OCI-LY7 (cell line): ENCODE results near the gene NCKAP5. TPM values are rescaled to one million over a fixed set of nuclear protein-coding genes. Genes with fewer than 3 reads are reported as not detected.

Experiments
- BruUV-seq: library from RNA; stranded (reverse); fragments of 400-500 nt; replicated peaks from 2 replicates; lab custom pipeline; 2021; lab: Mats Ljungman, UMichigan
- CTCF ChIA-PET: fragments of 300-600 bp; sonication (Branson Sonifier 250); formaldehyde crosslinking; loops from one replicate; lab custom pipeline; 2022; ENCODE audit warnings: antibody characterized with exemption; ENCODE audit not compliant: unreplicated experiment; lab: Charles Lee
- POLR2A ChIA-PET: fragments of 300-600 bp; sonication (Branson Sonifier 250); formaldehyde crosslinking; loops from one replicate; lab custom pipeline; 2022; ENCODE audit warnings: antibody characterized with exemption; lab: Charles Lee
- DNase-seq: peaks from one replicate; pipeline ENCODE4 v3.0.0-alpha.2; 2015; ENCODE audit warnings: low spot score
- H2AFZ ChIP-seq: fragments of 200-600 bp; sonication (generic), shearing (Covaris generic); 2 replicates; pipeline ENCODE4 v1.6.1; 2014; ENCODE audit warnings: mild to moderate bottlenecking, antibody characterized with exemption, low read length, moderate library complexity
- H3K27ac ChIP-seq: fragments of 200-600 bp; sonication (generic); 2 replicates; pipeline ENCODE4 v1.5.1; 2014; ENCODE audit warnings: mixed run types, low read depth, mild to moderate bottlenecking, moderate library complexity, low read length, inconsistent platforms; ENCODE audit not compliant: poor library complexity, severe bottlenecking
- H3K36me3 ChIP-seq: fragments of 200-600 bp; sonication (generic); 2 replicates; pipeline ENCODE4 v1.6.1; 2014; ENCODE audit warnings: mild to moderate bottlenecking, antibody characterized with exemption, low read length, moderate library complexity, mixed read lengths; ENCODE audit not compliant: insufficient read depth
- H3K4me1 ChIP-seq: fragments of 200-600 bp; sonication (generic); 2 replicates; pipeline ENCODE4 v1.5.1; 2014; ENCODE audit warnings: mild to moderate bottlenecking, low read length; ENCODE audit not compliant: insufficient read depth, poor library complexity, severe bottlenecking
- H3K4me2 ChIP-seq: fragments of 200-600 bp; sonication (generic); 2 replicates; pipeline ENCODE4 v1.6.1; 2014; ENCODE audit warnings: mild to moderate bottlenecking, low read length
- H3K4me3 ChIP-seq: fragments of 200-600 bp; sonication (generic); 2 replicates; pipeline ENCODE4 v1.5.1; 2014; ENCODE audit warnings: mild to moderate bottlenecking, low read depth, low read length; ENCODE audit not compliant: poor library complexity, severe bottlenecking
- H3K79me2 ChIP-seq: fragments of 200-600 bp; sonication (generic); 2 replicates; pipeline ENCODE4 v1.6.1; 2016; ENCODE audit warnings: low read depth, mild to moderate bottlenecking, low read length, moderate library complexity, mixed read lengths; ENCODE audit not compliant: insufficient read depth
- H3K9me2 ChIP-seq: fragments of 200-600 bp; sonication (generic); 2 replicates; pipeline ENCODE4 v1.6.1; 2016; ENCODE audit warnings: mild to moderate bottlenecking, low read length, mixed read lengths; ENCODE audit not compliant: insufficient read depth
- H3K9me3 ChIP-seq: fragments of 200-600 bp; sonication (generic); 2 replicates; pipeline ENCODE4 v1.6.1; 2014; ENCODE audit warnings: mild to moderate bottlenecking, mixed run types, low read length, mixed read lengths
- H4K20me1 ChIP-seq: fragments of 200-600 bp; sonication (generic); 2 replicates; pipeline ENCODE4 v1.6.1; 2014; ENCODE audit warnings: mild to moderate bottlenecking, antibody characterized with exemption, low read length, moderate library complexity, mixed read lengths; ENCODE audit not compliant: insufficient read depth
- EZH2phosphoT487 ChIP-seq: fragments of 200-600 bp; sonication (generic); IDR thresholded peaks from 2 replicates; pipeline ENCODE4 v1.6.1; 2018; ENCODE audit warnings: low read depth, borderline replicate concordance, mild to moderate bottlenecking, mixed run types, antibody characterized with exemption, low read length, moderate library complexity, mixed read lengths
- intact Hi-C: fragments of 100-400 bp; cut with micrococcal nuclease; formaldehyde crosslinking; loops from one replicate; pipeline ENCODE4 v1.10.0; 2022; ENCODE audit not compliant: unreplicated experiment
- total RNA-seq, 2 experiments: library from RNA; depleted of rRNA in 1 of 2; stranded (reverse); fragments of >200 nt in 1 of 2; shearing (Covaris generic) in 1 of 2; gene quantifications; 2 replicates each; pipeline ENCODE4 v1.2.3, GENCODE V29; 2014 to 2022
- TF ChIP-seq, protein P1 (sequence below): fragments of 200-600 bp; sonication (generic); conservative IDR thresholded peaks from 2 replicates; pipeline ENCODE4 v1.5.1; 2014; ENCODE audit warnings: mild to moderate bottlenecking, antibody characterized with exemption, low read length, moderate library complexity, mixed read lengths

The NCKAP5 gene
- total RNA-seq, 2 experiments from 2014 or later = not detected

DNA sequence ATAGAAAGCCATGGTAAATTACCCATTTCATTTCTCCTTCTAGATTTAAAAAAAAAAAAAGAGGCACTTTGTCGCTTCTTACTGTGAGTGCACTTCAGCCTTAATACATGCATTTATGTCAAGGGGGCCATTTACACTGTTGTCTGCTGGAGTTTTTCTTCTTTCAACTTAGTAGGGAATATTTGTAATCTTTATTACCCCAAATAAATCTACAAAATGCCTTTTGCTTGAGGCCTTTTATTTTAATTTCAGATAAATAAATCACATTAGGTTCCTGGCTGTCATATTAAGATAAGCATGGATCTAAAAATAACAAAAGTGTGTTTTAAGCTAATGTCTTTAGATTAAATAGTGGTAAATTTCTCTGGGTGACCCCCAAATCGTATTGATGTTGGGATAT, 276.0 kb downstream of the NCKAP5 start:
- Histone ChIP-seq H3K9me2 (no peaks in the 10 kb centered on the region), H3K27ac (no peak overlapping the region), H2AFZ (no peak overlapping the region), H3K4me3 (no peak overlapping the region), H3K79me2 (no peaks in the 10 kb centered on the region), H3K4me2 (no peak overlapping the region), H3K4me1 (no peaks in the 10 kb centered on the region), H3K9me3 (no peaks in the 10 kb centered on the region), H3K36me3 (no peaks in the 10 kb centered on the region), H4K20me1 (no peaks in the 10 kb centered on the region)
- ChIA-PET POLR2A (no interaction called here), CTCF (no interaction called here)
- BruUV-seq = no TSS peak
- intact Hi-C loops = no loop called here
- no peak for TF ChIP-seq EZH2phosphoT487
- TF ChIP-seq, protein P1, sequence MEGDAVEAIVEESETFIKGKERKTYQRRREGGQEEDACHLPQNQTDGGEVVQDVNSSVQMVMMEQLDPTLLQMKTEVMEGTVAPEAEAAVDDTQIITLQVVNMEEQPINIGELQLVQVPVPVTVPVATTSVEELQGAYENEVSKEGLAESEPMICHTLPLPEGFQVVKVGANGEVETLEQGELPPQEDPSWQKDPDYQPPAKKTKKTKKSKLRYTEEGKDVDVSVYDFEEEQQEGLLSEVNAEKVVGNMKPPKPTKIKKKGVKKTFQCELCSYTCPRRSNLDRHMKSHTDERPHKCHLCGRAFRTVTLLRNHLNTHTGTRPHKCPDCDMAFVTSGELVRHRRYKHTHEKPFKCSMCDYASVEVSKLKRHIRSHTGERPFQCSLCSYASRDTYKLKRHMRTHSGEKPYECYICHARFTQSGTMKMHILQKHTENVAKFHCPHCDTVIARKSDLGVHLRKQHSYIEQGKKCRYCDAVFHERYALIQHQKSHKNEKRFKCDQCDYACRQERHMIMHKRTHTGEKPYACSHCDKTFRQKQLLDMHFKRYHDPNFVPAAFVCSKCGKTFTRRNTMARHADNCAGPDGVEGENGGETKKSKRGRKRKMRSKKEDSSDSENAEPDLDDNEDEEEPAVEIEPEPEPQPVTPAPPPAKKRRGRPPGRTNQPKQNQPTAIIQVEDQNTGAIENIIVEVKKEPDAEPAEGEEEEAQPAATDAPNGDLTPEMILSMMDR = no peak
- no peak for DNase-seq

DNA sequence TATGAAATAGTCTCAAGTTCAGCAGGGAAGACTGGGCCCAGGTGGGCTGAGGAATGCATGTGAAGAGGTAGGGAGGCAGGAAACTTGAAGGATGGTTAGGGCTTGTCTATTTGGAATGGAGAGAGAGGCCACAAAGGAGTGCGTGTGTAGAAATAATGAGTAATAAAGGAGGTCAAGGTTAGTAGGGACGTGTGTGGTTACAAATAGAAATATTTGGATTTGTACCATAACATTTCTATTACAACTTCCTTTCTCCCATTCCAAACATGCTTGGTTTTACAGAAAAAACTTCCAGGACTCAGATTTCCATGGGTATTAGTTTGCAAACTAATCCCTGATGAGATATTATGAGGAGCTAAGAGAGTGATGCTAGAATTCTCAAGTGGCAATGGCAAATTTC, 280.6 kb downstream of the NCKAP5 start:
- H3K4me3 ChIP-seq = no peak overlapping the region
- H3K27ac ChIP-seq = no peak overlapping the region
- no TSS peak for BruUV-seq
- H3K9me3 ChIP-seq = no peaks in the 10 kb centered on the region
- no peaks in the 10 kb centered on the region for H3K9me2 ChIP-seq
- no peaks in the 10 kb centered on the region for H4K20me1 ChIP-seq
- TF ChIP-seq, protein P1 = no peak
- no peak for TF ChIP-seq EZH2phosphoT487
- ChIA-PET CTCF (no interaction called here), POLR2A (no interaction called here)
- intact Hi-C loops = no loop called here
- DNase-seq = no peak
- H3K79me2 ChIP-seq = no peaks in the 10 kb centered on the region
- H3K4me1 ChIP-seq = no peaks in the 10 kb centered on the region
- H3K36me3 ChIP-seq = no peaks in the 10 kb centered on the region
- H2AFZ ChIP-seq = no peak overlapping the region
- no peak overlapping the region for H3K4me2 ChIP-seq

DNA sequence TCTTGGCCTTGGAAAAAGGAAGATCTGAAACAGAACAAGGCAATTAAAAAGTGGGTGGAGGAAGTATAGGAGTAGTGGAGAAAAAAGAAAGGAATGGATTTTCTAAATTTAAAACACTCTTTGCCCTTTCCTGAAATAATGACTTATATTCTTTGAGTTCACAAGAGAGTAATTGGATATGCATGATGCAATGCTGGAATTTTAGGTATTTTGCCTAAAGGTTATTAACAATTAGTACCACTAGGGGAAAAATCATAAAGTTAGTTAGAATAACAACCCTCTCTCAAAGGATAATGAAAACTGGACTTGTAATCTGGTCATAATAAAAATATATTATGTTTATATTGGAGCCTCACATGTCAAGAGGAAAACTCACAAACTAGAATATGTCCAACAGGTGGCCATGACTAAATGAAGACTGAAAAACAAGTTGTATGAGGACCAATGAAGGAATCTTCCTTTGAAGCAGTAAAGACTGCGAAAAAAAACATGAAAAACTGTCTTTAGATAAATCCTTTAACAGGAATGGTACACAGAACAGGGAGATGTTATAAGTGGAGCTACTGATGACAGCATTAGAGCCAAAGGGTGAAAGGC, 281.8 kb downstream of the NCKAP5 start:
- H4K20me1 ChIP-seq = no peaks in the 10 kb centered on the region
- no peaks in the 10 kb centered on the region for H3K36me3 ChIP-seq
- no peaks in the 10 kb centered on the region for H3K79me2 ChIP-seq
- no peaks in the 10 kb centered on the region for H3K9me2 ChIP-seq
- no peaks in the 10 kb centered on the region for H3K4me1 ChIP-seq
- H3K4me2 ChIP-seq = no peak overlapping the region
- H3K9me3 ChIP-seq = no peaks in the 10 kb centered on the region
- H3K27ac ChIP-seq = no peak overlapping the region
- TF ChIP-seq, protein P1 = no peak
- no peak for TF ChIP-seq EZH2phosphoT487
- H2AFZ ChIP-seq = no peak overlapping the region
- POLR2A ChIA-PET = interaction anchor here (0.6 kb wide), 1 partner anchor 601 kb away, joined by 3 read pairs; no protein-coding TSS in a partner anchor
- no peak for DNase-seq
- intact Hi-C loops = no loop called here
- CTCF ChIA-PET = no interaction called here
- no peak overlapping the region for H3K4me3 ChIP-seq
- BruUV-seq = no TSS peak
